Ramos (cell line): Measurements from ENCODE around the gene REPS2.

Experiments used
- in situ Hi-C: fragments of 300-500 bp; cut with MboI; formaldehyde crosslinking; loops from one replicate; pipeline ENCODE4 v1.14.3; 2022; ENCODE audit warnings: low sequenced_read_pairs; ENCODE audit not compliant: unreplicated experiment

REPS2 gene

GRCh38 chrX:17030580-17031270 lies 84.3 kb downstream of the REPS2 start:
- in situ Hi-C loops = loop anchor here (25.0 kb wide), 1 partner anchor 143 kb away; no protein-coding TSS in a partner anchor

DNA sequence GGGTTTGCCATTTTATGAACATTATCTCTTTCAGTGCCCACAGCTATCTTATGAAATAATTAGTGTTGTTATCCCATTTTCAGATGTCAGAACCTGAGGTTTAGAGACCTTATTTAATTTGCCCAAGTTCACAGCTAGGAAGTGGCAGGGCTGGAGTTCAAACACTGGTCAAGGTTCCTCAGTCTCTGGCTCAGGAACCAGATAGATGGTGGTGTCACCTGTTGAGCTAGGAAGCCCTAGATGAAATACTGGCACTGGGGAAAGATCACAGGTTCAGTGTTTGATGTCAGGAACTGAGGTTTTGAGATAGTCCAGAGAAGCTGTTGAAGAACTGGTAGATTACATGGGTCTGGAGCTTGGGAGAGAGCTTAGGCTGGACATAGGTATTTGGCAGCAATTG lies 85.4 kb downstream of the REPS2 start:
- in situ Hi-C loops = loop anchor here (25.0 kb wide), 1 partner anchor 145 kb away; no protein-coding TSS in a partner anchor

- in situ Hi-C loops = loop anchor here (25.0 kb wide), 1 partner anchor 145 kb away; no protein-coding TSS in a partner anchor
Measured at GRCh38 chrX:17032351-17032750, 85.9 kb downstream of the REPS2 start.

DNA sequence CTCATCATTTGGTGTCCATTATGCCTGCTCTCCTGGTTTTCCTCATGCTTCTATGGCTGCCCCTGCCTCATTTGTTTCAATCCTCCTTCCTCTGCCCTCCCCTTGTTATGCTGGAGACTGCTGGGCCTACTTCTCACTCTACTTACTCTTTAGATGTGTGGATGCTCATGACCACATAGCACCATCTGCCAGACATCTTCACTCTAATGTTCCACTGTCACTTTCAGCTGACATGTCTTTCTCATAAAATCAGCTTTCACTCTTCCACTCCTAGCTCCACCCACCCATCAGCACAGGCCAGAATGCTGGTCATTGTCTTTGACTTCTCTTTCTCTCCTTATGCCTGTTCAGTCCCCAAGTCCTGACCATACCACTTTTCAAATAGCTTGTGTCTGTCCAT lies 86.8 kb downstream of the REPS2 start:
- in situ Hi-C loops = loop anchor here (25.0 kb wide), 1 partner anchor 146 kb away; no protein-coding TSS in a partner anchor

GRCh38 chrX:17035111-17035510 lies 88.7 kb downstream of the REPS2 start:
- in situ Hi-C loops = loop anchor here (25.0 kb wide), 1 partner anchor 148 kb away; no protein-coding TSS in a partner anchor

DNA sequence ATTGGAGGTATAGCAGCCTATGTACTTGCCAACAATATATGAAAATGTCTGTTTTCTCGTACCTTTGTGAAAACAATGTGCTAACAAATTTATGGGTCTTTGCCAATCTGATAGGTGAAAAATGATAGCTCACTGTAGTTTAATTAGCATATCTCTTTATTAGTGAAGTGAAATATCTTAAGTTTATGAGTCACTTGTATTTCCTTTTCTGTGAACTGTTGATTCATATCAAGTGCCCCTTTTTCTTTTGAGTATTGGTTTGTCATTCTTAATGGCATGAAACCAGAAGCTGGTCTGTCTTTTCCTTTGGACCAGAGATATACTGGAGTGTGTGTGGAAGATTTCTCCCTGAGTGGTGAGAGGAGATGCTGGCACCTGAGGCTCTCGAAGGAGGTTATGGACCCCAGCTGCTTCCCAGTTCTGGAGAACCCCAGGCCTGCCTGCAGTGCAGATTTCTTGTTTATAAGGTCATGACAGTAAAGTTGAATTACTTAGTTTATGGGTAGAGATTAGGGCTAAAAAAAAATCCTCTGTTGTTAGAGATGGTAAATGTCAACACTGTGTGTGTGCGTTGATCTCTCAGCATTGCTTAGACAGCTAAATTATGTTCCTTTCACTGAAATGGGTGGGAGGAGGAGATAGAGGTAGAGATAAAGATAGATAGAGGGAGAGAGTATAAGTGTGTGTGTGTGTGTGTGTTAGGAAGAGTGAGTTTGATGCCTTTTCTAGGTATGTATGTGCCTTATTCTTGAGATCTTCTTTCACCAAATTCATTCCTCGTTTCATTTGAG lies 89.9 kb downstream of the REPS2 start:
- in situ Hi-C loops = loop anchor here (25.0 kb wide), 1 partner anchor 149 kb away; no protein-coding TSS in a partner anchor

- in situ Hi-C loops = loop anchor here (25.0 kb wide), 1 partner anchor 151 kb away; no protein-coding TSS in a partner anchor
Measured at GRCh38 chrX:17038277-17038676, 91.8 kb downstream of the REPS2 start.

DNA sequence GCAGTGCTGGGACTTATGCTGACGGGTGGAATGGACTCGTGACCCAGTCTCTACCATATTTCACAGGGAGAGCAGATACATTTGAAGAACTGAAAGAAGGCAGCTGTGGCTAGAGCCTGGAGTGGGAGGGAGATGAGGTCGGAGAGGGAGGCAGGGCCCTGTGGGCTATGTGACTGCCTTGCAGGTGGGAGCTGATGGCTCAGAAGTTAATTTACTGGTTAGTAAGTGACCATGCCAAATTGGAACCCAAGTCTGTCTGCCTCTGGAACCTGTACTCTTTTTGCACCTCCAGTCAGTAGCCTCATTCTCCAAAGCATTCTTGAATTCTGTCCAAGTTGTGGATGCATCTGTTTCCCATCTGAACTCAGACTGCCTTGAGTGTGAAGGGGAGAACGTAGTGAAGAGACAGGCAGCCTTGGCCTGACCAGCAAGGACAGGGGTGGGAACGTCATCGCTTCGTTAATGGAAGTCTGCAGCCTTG lies 92.3 kb downstream of the REPS2 start:
- in situ Hi-C loops = loop anchor here (25.0 kb wide), 1 partner anchor 151 kb away; no protein-coding TSS in a partner anchor

DNA sequence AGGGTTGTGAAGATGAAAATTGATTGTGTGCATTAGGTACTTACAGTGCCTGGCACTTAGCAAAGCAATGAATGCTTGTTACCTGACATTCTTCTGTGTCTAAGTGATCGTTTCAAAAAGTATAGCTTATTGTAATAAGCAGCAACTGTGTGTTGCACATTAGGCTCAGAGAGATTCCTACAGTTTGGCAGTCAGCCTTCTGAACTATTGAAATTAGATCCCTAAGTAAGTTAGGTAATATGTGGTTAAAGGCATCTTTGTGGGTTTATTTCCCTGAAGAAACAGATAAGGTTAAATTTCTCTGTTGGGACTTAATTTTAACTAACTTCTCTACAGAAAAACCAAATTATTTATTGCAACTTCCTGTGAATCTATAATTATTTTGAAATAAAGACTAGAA lies 93.4 kb downstream of the REPS2 start:
- in situ Hi-C loops = loop anchor here (25.0 kb wide), 1 partner anchor 153 kb away; no protein-coding TSS in a partner anchor

DNA sequence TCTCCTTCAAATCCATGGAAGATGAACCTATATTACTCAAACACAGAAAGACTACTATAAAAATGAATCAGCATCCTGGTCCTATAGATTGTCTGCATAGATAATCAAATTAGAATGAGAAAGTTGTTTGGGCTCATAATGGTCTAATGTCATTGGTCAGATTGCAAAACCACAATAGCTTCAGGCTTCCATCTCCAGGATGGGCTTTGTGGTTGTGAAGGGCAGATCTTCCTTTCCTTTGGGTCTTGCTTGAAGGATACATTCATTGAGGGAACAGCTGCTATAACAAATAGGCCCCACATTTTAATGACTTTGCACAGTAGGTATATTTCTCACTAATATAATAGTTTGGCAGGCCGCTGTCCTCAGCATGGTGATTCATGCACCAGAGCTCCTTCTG lies 94.3 kb downstream of the REPS2 start:
- in situ Hi-C loops = loop anchor here (25.0 kb wide), 1 partner anchor 153 kb away; no protein-coding TSS in a partner anchor

DNA sequence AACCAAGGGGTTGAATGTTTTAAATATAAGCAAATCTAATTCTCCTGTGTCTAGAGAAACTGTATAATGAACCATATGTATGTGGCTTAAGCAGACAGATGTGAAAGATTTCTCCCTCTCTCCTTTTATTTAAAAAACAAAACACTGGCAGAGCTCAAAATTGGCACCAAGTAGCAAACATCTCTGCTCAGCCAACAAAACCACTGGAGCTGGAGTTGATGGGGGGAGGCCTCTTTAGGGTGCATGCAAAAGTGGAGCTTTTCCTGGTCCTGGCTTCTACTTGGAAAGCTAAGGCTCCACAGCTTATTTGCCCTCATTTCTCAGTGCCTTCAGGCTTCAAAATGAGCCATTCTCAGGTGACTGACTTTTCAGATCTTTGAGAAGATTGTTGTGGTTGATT lies 95.6 kb downstream of the REPS2 start:
- in situ Hi-C loops = loop anchor here (25.0 kb wide), 1 partner anchor 155 kb away; no protein-coding TSS in a partner anchor

DNA sequence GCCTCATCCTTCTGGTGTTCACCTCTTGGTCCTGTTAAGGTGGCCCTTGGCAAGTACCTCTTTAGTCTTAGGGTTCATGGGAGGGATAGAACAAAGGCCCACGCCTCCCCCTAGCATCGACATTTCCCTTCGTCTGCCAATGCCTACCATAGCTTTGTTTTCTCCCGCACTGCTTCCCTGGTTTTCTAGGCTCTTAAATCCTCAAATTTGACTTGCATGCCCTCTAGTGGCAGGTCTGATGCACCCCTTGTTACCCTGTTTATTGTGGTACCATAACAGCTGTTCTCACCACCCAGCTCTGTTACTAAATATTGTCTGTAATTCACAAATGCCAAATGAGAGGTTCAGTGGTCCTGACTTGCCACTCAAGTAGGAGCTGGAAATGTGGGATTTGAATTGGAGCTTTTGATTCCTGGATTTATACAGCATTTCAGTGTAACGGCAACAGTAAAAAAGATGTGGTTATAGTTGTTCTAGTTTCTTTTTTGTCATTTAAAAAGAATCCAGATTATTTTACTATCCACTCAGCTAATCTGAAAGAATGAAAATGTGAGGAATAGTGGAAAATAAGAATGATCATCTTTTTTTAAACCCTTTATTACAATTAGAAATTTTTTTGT lies 100.1 kb downstream of the REPS2 start:
- in situ Hi-C loops = loop anchor here (25.0 kb wide), 1 partner anchor 159 kb away; no protein-coding TSS in a partner anchor

DNA sequence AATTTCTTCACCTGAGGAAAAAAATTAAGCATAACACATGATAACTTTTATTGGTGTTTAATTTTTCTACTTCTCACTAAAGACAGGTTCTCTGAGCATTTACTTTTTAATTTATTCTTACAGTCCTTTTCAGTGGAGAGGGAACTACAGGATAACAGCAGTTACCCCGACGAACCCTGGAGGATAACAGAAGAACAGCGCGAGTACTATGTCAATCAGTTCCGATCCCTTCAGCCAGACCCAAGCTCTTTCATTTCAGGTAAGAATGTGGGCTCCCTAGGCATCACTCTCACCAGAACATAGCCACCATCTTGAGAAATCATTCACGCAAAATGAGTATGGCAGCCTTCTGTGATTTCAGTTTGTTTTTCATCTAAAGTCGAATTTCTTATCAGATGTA lies 100.8 kb downstream of the REPS2 start:
- in situ Hi-C loops = loop anchor here (25.0 kb wide), 1 partner anchor 160 kb away; no protein-coding TSS in a partner anchor

GRCh38 chrX:17052210-17052609 lies 105.8 kb downstream of the REPS2 start:
- in situ Hi-C loops = no loop called here

DNA sequence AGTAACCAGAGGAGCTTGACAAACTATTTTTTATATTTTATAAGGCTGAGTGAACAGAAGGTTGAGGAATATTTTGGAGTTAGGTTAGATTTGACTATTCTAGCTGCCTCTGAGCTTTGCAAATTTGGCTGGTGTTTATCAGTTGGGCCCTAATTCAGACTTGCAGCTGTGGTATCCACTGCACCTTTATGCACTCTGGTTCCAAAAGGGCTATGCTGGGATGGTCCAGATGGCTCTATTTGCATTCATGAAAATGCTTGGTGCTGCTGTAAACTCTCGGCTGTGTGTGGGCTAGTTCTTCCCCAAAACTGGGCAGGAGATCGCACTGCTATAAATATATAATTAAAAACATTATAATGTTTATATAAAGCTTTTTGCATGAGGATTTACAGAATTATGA lies 106.3 kb downstream of the REPS2 start:
- in situ Hi-C loops = no loop called here

- in situ Hi-C loops = no loop called here
Measured at GRCh38 chrX:17053502-17053901, 107.0 kb downstream of the REPS2 start.

DNA sequence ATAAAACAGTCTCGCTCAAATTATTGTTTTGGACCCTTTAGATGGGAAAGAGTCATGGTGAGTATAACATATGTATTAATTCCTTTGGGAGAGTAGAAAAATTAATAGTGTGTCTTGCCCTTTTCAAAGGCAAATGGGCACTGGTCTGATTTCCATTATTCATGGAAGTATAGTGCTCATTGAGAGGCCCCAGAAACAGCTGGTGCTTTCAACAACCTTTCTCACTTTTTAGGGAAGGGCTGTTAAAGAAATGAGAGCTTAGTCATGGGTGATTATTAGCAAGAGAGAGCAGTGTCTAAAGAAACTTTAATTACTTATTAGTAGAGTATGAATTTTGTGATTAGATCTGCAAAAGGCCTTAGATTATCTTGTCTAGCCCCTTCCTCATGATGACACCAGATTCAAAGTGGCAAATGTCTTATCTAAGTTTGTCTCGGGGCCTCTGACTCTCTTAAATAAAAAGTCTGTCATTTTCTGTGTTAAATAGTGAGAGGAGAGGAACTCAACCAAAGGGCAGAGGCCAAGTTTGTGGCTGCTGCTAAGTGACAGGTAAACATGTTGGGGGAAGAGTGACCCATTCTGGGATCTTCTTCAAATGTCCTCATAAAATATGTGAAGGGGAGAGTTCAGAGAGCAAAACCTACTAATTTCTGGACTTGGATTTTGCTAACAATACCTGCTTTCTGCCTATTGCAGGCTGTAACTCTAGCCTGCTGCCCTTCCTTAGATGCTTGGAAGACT lies 110.6 kb downstream of the REPS2 start:
- in situ Hi-C loops = no loop called here

GRCh38 chrX:17062065-17062464 lies 115.6 kb downstream of the REPS2 start:
- in situ Hi-C loops = no loop called here

DNA sequence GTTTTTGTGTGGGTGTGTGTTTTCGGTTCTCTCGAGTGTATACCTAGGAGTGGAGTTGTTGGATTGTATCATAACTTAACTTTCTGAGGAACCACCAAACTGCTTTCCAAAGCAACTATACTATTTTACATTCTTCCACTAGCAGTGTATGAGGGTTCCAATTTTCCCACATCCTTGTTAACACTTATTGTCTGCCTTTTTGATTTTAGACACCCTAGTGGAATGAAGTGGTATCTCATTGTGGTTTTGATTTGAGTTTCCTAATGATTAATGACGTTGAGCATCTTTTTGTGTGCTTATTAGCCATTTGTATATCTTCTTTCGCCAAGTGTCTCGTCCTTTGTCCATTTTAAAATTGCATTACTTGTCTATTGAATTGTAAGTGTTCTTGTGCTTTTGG lies 118.6 kb downstream of the REPS2 start:
- in situ Hi-C loops = no loop called here

DNA sequence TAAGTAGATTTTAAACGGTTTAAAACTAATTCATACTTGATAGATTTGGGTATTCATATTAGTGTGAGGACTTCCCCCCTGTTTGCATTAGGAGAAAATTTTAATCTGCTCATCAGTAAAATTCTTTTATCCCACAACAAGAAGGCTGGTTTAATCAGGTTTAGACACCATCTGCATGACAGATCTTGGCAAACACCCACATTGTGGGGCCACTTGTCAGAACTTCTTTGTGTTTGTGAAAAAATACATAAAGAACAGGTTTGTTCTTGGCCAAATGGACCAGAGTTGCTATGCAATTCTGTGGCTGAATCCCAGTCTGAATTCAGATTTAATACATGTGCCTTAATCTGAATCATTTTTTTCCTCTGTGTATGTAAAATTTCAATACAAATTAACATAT lies 121.1 kb downstream of the REPS2 start:
- in situ Hi-C loops = no loop called here
